GM19099 (cell line): ENCODE data around the gene CHMP6.

Experiments used
- POLR2A ChIP-seq: IDR thresholded peaks from 3 replicates; pipeline ENCODE4 v1.6.1; 2011; ENCODE audit warnings: low read depth; ENCODE audit not compliant: insufficient read length; ENCODE audit errors: extremely low read depth

The CHMP6 gene

GRCh38 chr17:80963812-80964543 lies 27.7 kb upstream of the CHMP6 start:
- TF ChIP-seq POLR2A = no peak

DNA sequence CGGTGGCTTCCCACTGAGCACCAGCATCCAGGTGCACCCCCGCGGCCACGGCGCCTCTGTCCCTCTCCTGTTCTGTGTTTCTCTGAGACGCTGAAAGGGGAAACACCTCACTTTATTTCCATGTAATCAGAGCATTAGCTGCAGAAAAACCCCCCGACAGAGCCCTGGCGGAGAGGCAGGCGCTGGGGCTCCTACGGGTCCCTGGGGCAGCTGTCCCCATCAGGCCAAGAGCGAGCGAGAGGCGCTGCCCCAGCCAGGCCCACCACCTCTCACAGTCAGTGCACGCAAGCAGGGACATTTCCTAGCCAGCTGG lies 27.1 kb upstream of the CHMP6 start:
- no peak for TF ChIP-seq POLR2A

GRCh38 chr17:80964859-80965580 lies 26.6 kb upstream of the CHMP6 start:
- no peak for TF ChIP-seq POLR2A

- TF ChIP-seq POLR2A = no peak
These were observed 26.0 kb upstream of the CHMP6 start for GRCh38 chr17:80965606-80966005.

GRCh38 chr17:80967404-80967872 lies 24.2 kb upstream of the CHMP6 start:
- TF ChIP-seq POLR2A = no peak

DNA sequence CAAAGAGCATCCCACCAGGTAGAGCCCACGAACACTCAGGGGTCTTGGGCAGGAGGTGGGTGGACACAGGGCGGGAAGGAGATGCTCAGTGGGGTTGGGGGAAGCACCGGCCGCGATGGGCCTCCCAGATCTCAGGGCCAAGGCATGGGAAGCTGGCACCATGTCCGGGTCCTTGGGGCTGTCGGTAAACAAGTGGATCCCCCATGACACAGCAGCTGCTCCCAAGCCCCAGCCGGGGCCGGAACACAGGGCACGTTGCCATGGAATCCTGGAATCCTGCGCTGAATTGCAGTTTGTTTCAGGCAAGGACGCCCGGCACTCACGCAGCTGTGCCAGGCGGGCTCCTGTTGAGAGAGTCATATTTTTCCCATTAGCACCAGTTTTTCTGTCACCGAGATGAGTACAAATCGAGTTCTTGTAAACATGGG lies 23.0 kb upstream of the CHMP6 start:
- no peak for TF ChIP-seq POLR2A

DNA sequence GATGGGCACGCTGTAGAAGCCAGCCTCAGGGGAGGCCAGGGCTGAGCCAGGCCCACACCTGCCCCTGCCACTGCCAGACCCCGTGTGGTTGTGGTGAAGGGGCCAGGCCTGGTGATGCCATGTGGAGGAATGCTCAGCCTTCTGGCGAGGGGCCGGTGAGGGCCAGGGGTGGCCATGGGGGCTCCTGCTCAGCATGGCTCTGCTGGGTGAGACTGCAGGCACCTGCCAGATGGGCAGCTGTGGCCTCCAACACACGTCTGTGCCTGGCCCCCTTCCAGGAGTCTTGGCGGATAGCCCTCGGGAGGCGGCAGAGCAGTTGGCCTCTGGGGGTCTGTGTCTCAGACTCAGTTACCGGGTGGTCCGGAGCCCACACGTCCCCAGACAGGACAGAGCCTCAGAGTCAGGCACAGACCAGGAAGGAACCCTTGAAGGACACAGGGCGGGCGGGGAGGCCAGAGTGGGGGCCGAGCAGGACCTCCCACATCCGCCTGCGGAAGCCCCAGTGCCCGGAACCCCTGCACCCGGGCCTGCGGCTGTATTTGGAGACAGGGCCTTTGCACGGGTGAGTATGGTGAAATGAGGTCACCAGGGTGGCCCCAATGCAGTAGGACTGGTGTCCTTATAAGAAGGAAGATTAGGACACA lies 22.5 kb upstream of the CHMP6 start:
- TF ChIP-seq POLR2A = no peak

DNA sequence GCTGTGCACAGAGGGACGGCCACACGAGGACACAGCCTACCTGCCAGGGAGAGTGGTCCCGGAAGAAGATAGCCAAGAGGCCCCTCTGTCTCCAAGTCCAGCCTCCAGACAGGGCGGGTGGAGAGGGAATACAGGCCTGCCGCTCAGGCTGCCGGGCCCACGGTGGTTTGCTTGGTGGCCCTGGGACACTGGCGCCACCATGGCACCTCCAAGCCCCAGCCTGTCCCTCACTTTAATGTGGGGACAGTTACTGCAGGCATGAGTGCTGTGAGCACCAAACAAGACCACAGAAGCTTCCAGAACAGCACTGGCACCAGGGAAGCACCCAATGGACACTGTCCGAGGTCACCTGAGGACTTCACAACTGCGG lies 22.0 kb upstream of the CHMP6 start:
- TF ChIP-seq POLR2A = no peak

DNA sequence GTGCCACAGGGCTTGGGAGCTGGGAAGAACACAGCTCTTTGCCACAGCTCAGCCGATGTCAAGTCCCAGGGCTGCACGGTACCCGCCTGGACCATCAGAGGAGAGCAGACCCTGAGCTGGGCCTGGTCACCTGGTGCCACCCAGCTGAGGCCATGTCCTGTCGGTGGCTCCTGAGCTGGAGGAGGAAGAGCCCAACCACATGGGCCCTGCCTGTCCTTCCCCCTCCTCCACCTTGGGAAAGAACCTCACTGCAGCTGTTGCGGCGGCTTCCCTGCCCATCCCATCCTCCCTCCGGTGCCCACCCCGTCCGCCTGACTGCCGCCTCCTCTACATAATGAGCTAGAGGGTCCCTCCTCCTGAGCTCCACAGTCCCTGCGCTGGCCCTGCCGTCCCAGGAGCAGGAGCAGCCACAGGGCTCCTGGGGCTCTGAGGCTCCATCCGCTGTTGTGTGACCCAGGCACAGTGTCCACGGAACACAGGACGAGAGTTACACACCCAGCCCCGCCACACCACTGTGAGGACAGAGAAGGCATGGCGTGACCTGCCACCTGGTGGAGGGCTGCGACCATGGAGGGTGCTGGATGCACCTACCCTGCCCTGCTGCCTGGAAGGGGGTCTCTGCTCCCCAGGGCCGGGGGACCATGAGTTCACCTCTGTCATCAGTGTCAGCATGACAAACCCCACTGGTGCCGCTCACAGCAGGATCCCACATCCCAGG lies 21.4 kb upstream of the CHMP6 start:
- TF ChIP-seq POLR2A = no peak

- TF ChIP-seq POLR2A = no peak
These were observed 20.6 kb upstream of the CHMP6 start for GRCh38 chr17:80970762-80971703.

DNA sequence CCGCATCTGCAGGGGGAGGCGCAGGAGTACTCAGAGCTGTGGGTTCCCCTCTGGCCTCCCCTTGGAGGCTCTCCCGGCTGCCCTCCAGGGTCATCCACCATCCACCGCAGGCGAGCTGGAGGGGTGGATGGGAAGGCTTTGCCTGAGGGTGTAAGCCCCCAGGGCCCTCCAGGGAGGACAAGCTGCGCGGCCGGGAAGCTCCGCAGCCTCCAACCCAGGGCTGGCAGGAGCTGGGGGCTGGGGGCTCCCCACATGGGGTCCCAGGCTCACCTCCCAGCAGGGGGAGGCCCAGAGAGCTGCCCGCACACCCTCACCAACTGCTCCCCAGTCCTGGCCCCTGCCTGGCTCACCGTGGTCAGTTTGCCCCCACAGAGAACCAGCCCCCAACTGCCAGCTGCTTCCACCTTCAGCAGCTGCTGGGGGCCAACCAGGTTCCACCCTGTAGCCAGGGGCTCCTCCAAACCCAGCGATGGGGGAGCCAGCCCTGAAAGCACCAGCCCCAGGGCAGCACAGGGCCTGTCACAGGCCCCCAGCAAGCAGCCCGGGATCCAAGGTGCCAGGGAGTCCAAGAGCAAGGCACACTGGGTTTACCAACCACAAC lies 19.8 kb upstream of the CHMP6 start:
- TF ChIP-seq POLR2A = no peak

- no peak for TF ChIP-seq POLR2A
These were observed 14.9 kb upstream of the CHMP6 start for GRCh38 chr17:80976701-80977100.

DNA sequence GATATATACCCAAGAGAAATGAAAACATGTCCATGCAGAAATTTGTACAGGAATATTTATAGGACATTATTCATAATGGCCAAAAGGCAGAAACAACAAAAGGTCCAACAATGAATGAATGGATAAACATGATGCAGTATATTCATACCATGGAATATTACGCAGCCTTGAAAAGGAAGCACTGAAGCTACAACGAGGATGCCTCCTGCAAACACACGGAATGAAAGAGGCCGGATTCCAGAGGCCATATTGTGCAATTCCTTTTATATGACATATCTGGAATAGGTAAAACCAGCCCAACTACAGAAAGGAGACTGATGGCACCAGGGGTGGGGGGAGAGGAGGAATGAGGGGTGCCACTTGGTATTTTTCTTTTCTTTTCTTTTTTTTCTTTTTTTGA lies 14.5 kb upstream of the CHMP6 start:
- no peak for TF ChIP-seq POLR2A
